Neural progenitor cell (in vitro differentiated cells): ENCODE measurements around the gene SGCG.

Experiments
- CTCF ChIP-seq: fragments of 200-600 bp; sonication (generic); IDR thresholded peaks from 2 replicates; pipeline ENCODE4 v1.5.1; 2017; ENCODE audit warnings: antibody characterized with exemption, mild to moderate bottlenecking
- EZH2 ChIP-seq: fragments of 200-600 bp; sonication (generic); IDR thresholded peaks from 2 replicates; pipeline ENCODE4 v1.6.1; 2017; ENCODE audit warnings: antibody characterized with exemption, mild to moderate bottlenecking, moderate library complexity
- EZH2phosphoT487 ChIP-seq: fragments of 200-600 bp; sonication (generic); IDR thresholded peaks from 2 replicates; pipeline ENCODE4 v1.6.1; 2017; ENCODE audit warnings: antibody characterized with exemption

GRCh38 chr13:23271331-23271730, 90.6 kb downstream of the SGCG start:
- TF ChIP-seq EZH2 (no peak), CTCF (no peak), EZH2phosphoT487 (no peak)
